T-helper 2 cell treated with Interferon-gamma antibody and Interleukin-4, amounts not matched to agents 100 ng/mL and 5 ng/mL, for 36 hours (primary cell): ENCODE data around the gene BTBD1. TPM values are rescaled to one million over a fixed set of nuclear protein-coding genes. Genes with fewer than 3 reads are reported as not detected.

ENCODE experiments used
- total RNA-seq: library from RNA; stranded (reverse); gene quantifications from 2 replicates; pipeline ENCODE4 v1.2.3, GENCODE V29; 2022

The BTBD1 gene
- total RNA-seq, 1 donor from 2014 or later = 54.3 TPM

Other genes with a start within 250 kb of the BTBD1 start
- gene HOMER2, start 114.5 kb downstream of the BTBD1 start, total RNA-seq = 38.1 and 42.1 TPM in 2 replicates
- gene RAMAC, start 81.0 kb downstream of the BTBD1 start, total RNA-seq = 22.2 and 22.8 TPM in 2 replicates
- gene C15orf40, start 55.6 kb downstream of the BTBD1 start, total RNA-seq = 25.3 and 30.4 TPM in 2 replicates
- gene TM6SF1, start 40.4 kb upstream of the BTBD1 start, total RNA-seq = 3.5 and 5.1 TPM in 2 replicates
- gene HDGFL3, start 140.6 kb upstream of the BTBD1 start, total RNA-seq = 14.9 and 16.3 TPM in 2 replicates
- not detected in 2 replicates for gene BNC1, start 217.4 kb upstream of the BTBD1 start, total RNA-seq